Testis (tissue), 2 donors: ENCODE data around the gene MECP2.

ENCODE experiments used
- CTCF ChIP-seq, 3 experiments: fragments of 450-650 bp in 2 of 3; fragments of 200-600 bp in 1 of 3; sonication (generic) in 1 of 3; IDR thresholded peaks; one replicate each; pipeline ENCODE4 v1.5.1; 2016 to 2019; ENCODE audit warnings: antibody characterized with exemption in 3 of 3, mild to moderate bottlenecking in 2 of 3, moderate library complexity in 1 of 3
- POLR2A ChIP-seq: fragments of 450-650 bp; IDR thresholded peaks from one replicate; pipeline ENCODE4 v1.6.1; 2017; ENCODE audit warnings: antibody characterized with exemption, mild to moderate bottlenecking, moderate library complexity

- no peak for TF ChIP-seq POLR2A
- no peak for TF ChIP-seq CTCF (IDR thresholded peaks at IDR 0.05)
Measured at GRCh38 chrX:154140206-154140605, 42.7 kb upstream of the MECP2 start.
